ENCODE measurements around the gene PRR12. TPM values are rescaled to one million over a fixed set of nuclear protein-coding genes. Genes with fewer than 3 reads are reported as not detected.

PRR12 gene
- total RNA-seq, 3 donors from 2014 or later, result 24.2 to 37.3 (median 26.2) TPM

GRCh38 chr19:49664171-49665035 lies 73.4 kb downstream of the PRR12 start:
- TF ChIP-seq CTCF (IDR thresholded peaks at IDR 0.05), result no peak
- Histone ChIP-seq H3K9me3 (no peaks in the 10 kb centered on the region), H3K4me3 (peak overlapping the region; percentile 68), H3K36me3 (ENCODE audit: low read depth) (peaks cover 6% of the 10 kb centered on the region), H3K4me1 (ENCODE audit: low read depth) (peaks cover 10% of the 10 kb centered on the region)
- peak; percentile 85 for ATAC-seq
- intact Hi-C loops (cut with DNase I, micrococcal nuclease), result no loop called here
- peak; percentile 95 to 96 (median 96) for DNase-seq

GRCh38 chr19:49665036-49665350 lies 74.0 kb downstream of the PRR12 start:
- no peaks in the 10 kb centered on the region for H3K9me3 ChIP-seq
- peaks cover 10% of the 10 kb centered on the region for H3K4me1 ChIP-seq (ENCODE audit: low read depth)
- DNase-seq, result peak in 1 of 3 donors; percentile 24
- no peak for TF ChIP-seq CTCF (IDR thresholded peaks at IDR 0.05)
- intact Hi-C loops (cut with DNase I, micrococcal nuclease), result no loop called here
- no peak for ATAC-seq
- H3K4me3 ChIP-seq, result peak overlapping the region; percentile 68
- peaks cover 6% of the 10 kb centered on the region for H3K36me3 ChIP-seq (ENCODE audit: low read depth)

- Histone ChIP-seq H3K9me3 (no peaks in the 10 kb centered on the region), H3K36me3 (ENCODE audit: low read depth) (peaks cover 6% of the 10 kb centered on the region), H3K4me1 (ENCODE audit: low read depth) (peaks cover 10% of the 10 kb centered on the region), H3K4me3 (peak within 1 kb of the TSS; percentile 68)
- no peak for TF ChIP-seq CTCF (IDR thresholded peaks at IDR 0.05)
- intact Hi-C loops (cut with DNase I, micrococcal nuclease), result no loop called here
- ATAC-seq (peak; percentile 89), DNase-seq (peak; percentile 98 to 99 (median 98))
Observed at GRCh38 chr19:49665351-49666119, 74.6 kb downstream of the PRR12 start, which contains the start of the genes BCL2L12 and IRF3. Gene BCL2L12 (plus strand): TSS chr19:49665933. CDS start chr19:49666693, 760 bp downstream. Gene IRF3 (minus strand): TSS chr19:49665857. CDS start chr19:49664838, 1,019 bp downstream.

GRCh38 chr19:49666120-49666444 lies 75.1 kb downstream of the PRR12 start:
- DNase-seq (no peak), ATAC-seq (peak; percentile 0)
- TF ChIP-seq CTCF (IDR thresholded peaks at IDR 0.05), result no peak
- Histone ChIP-seq H3K9me3 (no peaks in the 10 kb centered on the region), H3K36me3 (ENCODE audit: low read depth) (peaks cover 6% of the 10 kb centered on the region), H3K4me1 (ENCODE audit: low read depth) (peaks cover 10% of the 10 kb centered on the region), H3K4me3 (peak overlapping the region; percentile 68)
- intact Hi-C loops (cut with DNase I, micrococcal nuclease), result no loop called here

GRCh38 chr19:49667473-49667872 lies 76.5 kb downstream of the PRR12 start:
- DNase-seq (no peak), ATAC-seq (no peak)
- Histone ChIP-seq H3K36me3 (ENCODE audit: low read depth) (no peaks in the 10 kb centered on the region), H3K9me3 (no peaks in the 10 kb centered on the region), H3K4me1 (ENCODE audit: low read depth) (peaks cover 19% of the 10 kb centered on the region), H3K4me3 (no peak overlapping the region)
- intact Hi-C loops (cut with DNase I, micrococcal nuclease), result no loop called here
- TF ChIP-seq CTCF (IDR thresholded peaks at IDR 0.05), result no peak
